Lower leg skin (tissue), 3 donors: ENCODE results near the gene CACNA1I.

Experiments used
- CTCF ChIP-seq, 3 donors: fragments of 450-650 bp; IDR thresholded peaks; one replicate each; pipeline ENCODE4 v1.5.1; 2016; ENCODE audit warnings: antibody characterized with exemption in 3 of 3, mild to moderate bottlenecking in 3 of 3, moderate library complexity in 2 of 3
- POLR2A ChIP-seq, 2 donors: fragments of 450-650 bp; IDR thresholded peaks; one replicate each; pipeline ENCODE4 v1.6.1; 2016 to 2017; ENCODE audit warnings: antibody characterized with exemption in 2 of 2, mild to moderate bottlenecking in 1 of 2, moderate library complexity in 1 of 2

GRCh38 chr22:39597236-39597869 lies 26.8 kb downstream of the CACNA1I start:
- TF ChIP-seq POLR2A (IDR thresholded peaks at IDR 0.05), result no peak
- no peak for TF ChIP-seq CTCF (IDR thresholded peaks at IDR 0.05)
